Cerebellar cortex (tissue), 1 donor: ENCODE measurements around the gene OR2L8.

Experiments used
- DNase-seq: peaks from one replicate; pipeline ENCODE4 v3.0.0-alpha.2; 2015; ENCODE audit warnings: low spot score

Gene OR2L8

GRCh38 chr1:247992986-247993385, 44.3 kb downstream of the OR2L8 start:
- DNase-seq = no peak

GRCh38 chr1:247998811-247999210, 50.2 kb downstream of the OR2L8 start:
- no peak for DNase-seq
